IPS-20b (cell line): ENCODE measurements around the gene PFKP.

Experiments
- H3K27ac ChIP-seq: one replicate; pipeline ENCODE4 v1.5.1; 2013; ENCODE audit warnings: low read length
- H3K27me3 ChIP-seq: 2 replicates; pipeline ENCODE4 v1.6.1; 2013; ENCODE audit warnings: mild to moderate bottlenecking, low read length, inconsistent platforms; ENCODE audit not compliant: insufficient read depth
- H3K36me3 ChIP-seq: 2 replicates; pipeline ENCODE4 v1.6.1; 2013; ENCODE audit warnings: low read depth, mild to moderate bottlenecking, inconsistent platforms, low read length, moderate library complexity; ENCODE audit not compliant: insufficient read depth
- H3K4me1 ChIP-seq: 2 replicates; pipeline ENCODE4 v1.6.1; 2013; ENCODE audit warnings: mild to moderate bottlenecking, control low read depth, inconsistent platforms, low read length, moderate library complexity; ENCODE audit not compliant: insufficient read depth
- H3K4me3 ChIP-seq: 2 replicates; pipeline ENCODE4 v1.5.1; 2013; ENCODE audit warnings: mild to moderate bottlenecking, low read length, inconsistent platforms
- H3K9ac ChIP-seq: 2 replicates; pipeline ENCODE4 v1.6.1; 2013; ENCODE audit warnings: low read depth, mild to moderate bottlenecking, inconsistent platforms, low read length, moderate library complexity
- H3K9me3 ChIP-seq: 2 replicates; pipeline ENCODE4 v1.6.1; 2013; ENCODE audit warnings: mild to moderate bottlenecking, low read depth, low read length, inconsistent platforms; ENCODE audit not compliant: insufficient read depth

PFKP gene

GRCh38 chr10:3074985-3075600, 7.7 kb downstream of the PFKP start:
- Histone ChIP-seq H3K36me3 (peaks cover 19% of the 10 kb centered on the region), H3K27me3 (no peaks in the 10 kb centered on the region), H3K4me3 (no peak overlapping the region), H3K27ac (no peak overlapping the region), H3K9me3 (no peaks in the 10 kb centered on the region), H3K9ac (no peak overlapping the region), H3K4me1 (peaks cover 29% of the 10 kb centered on the region)

- Histone ChIP-seq H3K4me3 (no peak overlapping the region), H3K9me3 (no peaks in the 10 kb centered on the region), H3K36me3 (peaks cover 19% of the 10 kb centered on the region), H3K4me1 (peaks cover 29% of the 10 kb centered on the region), H3K27me3 (no peaks in the 10 kb centered on the region), H3K27ac (no peak overlapping the region), H3K9ac (no peak overlapping the region)
These were observed 8.8 kb downstream of the PFKP start for GRCh38 chr10:3076138-3076537.

GRCh38 chr10:3077509-3077908, 10.2 kb downstream of the PFKP start:
- Histone ChIP-seq H3K4me1 (peaks cover 22% of the 10 kb centered on the region; the same call in 1 of the 2 replicates), H3K27ac (no peak overlapping the region), H3K27me3 (no peaks in the 10 kb centered on the region), H3K36me3 (peaks cover 22% of the 10 kb centered on the region), H3K9ac (peak overlapping the region; percentile 1; the same call in 1 of the 2 replicates), H3K4me3 (no peak overlapping the region), H3K9me3 (no peaks in the 10 kb centered on the region)

GRCh38 chr10:3077940-3078630, 10.7 kb downstream of the PFKP start:
- no peak overlapping the region for H3K27ac ChIP-seq
- H3K36me3 ChIP-seq: peaks cover 23% of the 10 kb centered on the region
- H3K27me3 ChIP-seq: no peaks in the 10 kb centered on the region
- peak overlapping the region; percentile 1; the same call in 1 of the 2 replicates for H3K9ac ChIP-seq
- H3K4me1 ChIP-seq: peaks cover 17% of the 10 kb centered on the region; the same call in 1 of the 2 replicates
- H3K9me3 ChIP-seq: no peaks in the 10 kb centered on the region
- no peak overlapping the region for H3K4me3 ChIP-seq

- H3K4me1 ChIP-seq: peaks cover 15% of the 10 kb centered on the region; the same call in 1 of the 2 replicates
- no peak overlapping the region for H3K27ac ChIP-seq
- no peaks in the 10 kb centered on the region for H3K27me3 ChIP-seq
- H3K9me3 ChIP-seq: no peaks in the 10 kb centered on the region
- H3K36me3 ChIP-seq: peaks cover 41% of the 10 kb centered on the region
- H3K9ac ChIP-seq: no peak overlapping the region
- H3K4me3 ChIP-seq: no peak overlapping the region
These were observed 14.1 kb downstream of the PFKP start for GRCh38 chr10:3081383-3081981.

- Histone ChIP-seq H3K9me3 (no peaks in the 10 kb centered on the region), H3K4me3 (no peak overlapping the region), H3K9ac (no peak overlapping the region), H3K27me3 (no peaks in the 10 kb centered on the region), H3K4me1 (peaks cover 15% of the 10 kb centered on the region; the same call in 1 of the 2 replicates), H3K27ac (no peak overlapping the region), H3K36me3 (peaks cover 44% of the 10 kb centered on the region)
These were observed 14.9 kb downstream of the PFKP start for GRCh38 chr10:3082290-3082689.

GRCh38 chr10:3085785-3086567, 18.6 kb downstream of the PFKP start:
- Histone ChIP-seq H3K9me3 (no peaks in the 10 kb centered on the region), H3K27me3 (no peaks in the 10 kb centered on the region), H3K27ac (no peak overlapping the region), H3K36me3 (peaks cover 45% of the 10 kb centered on the region), H3K4me1 (peaks cover 3% of the 10 kb centered on the region; the same call in 1 of the 2 replicates), H3K4me3 (no peak overlapping the region), H3K9ac (no peak overlapping the region)

- peaks cover 15% of the 10 kb centered on the region for H3K4me1 ChIP-seq
- no peaks in the 10 kb centered on the region for H3K27me3 ChIP-seq
- no peaks in the 10 kb centered on the region for H3K9me3 ChIP-seq
- no peak overlapping the region for H3K9ac ChIP-seq
- peaks cover 34% of the 10 kb centered on the region for H3K36me3 ChIP-seq
- no peak overlapping the region for H3K4me3 ChIP-seq
- no peak overlapping the region for H3K27ac ChIP-seq
These were observed 23.0 kb downstream of the PFKP start for GRCh38 chr10:3090388-3090787.

- no peak overlapping the region for H3K9ac ChIP-seq
- H3K4me3 ChIP-seq: no peak overlapping the region
- no peaks in the 10 kb centered on the region for H3K9me3 ChIP-seq
- H3K4me1 ChIP-seq: peaks cover 23% of the 10 kb centered on the region
- H3K27me3 ChIP-seq: no peaks in the 10 kb centered on the region
- no peak overlapping the region for H3K27ac ChIP-seq
- peaks cover 30% of the 10 kb centered on the region for H3K36me3 ChIP-seq
These were observed 23.8 kb downstream of the PFKP start for GRCh38 chr10:3090914-3091787.

- H3K27me3 ChIP-seq: no peaks in the 10 kb centered on the region
- H3K9me3 ChIP-seq: no peaks in the 10 kb centered on the region
- H3K36me3 ChIP-seq: peaks cover 25% of the 10 kb centered on the region
- H3K4me1 ChIP-seq: peaks cover 23% of the 10 kb centered on the region
- H3K9ac ChIP-seq: no peak overlapping the region
- H3K27ac ChIP-seq: no peak overlapping the region
- H3K4me3 ChIP-seq: no peak overlapping the region
These were observed 24.6 kb downstream of the PFKP start for GRCh38 chr10:3091921-3092320.

GRCh38 chr10:3093996-3094395, 26.6 kb downstream of the PFKP start:
- Histone ChIP-seq H3K27me3 (no peaks in the 10 kb centered on the region), H3K36me3 (peaks cover 27% of the 10 kb centered on the region), H3K9ac (no peak overlapping the region), H3K27ac (no peak overlapping the region), H3K4me3 (no peak overlapping the region), H3K9me3 (no peaks in the 10 kb centered on the region), H3K4me1 (peaks cover 23% of the 10 kb centered on the region)
